AG10803 (cell line): ENCODE data around the gene CCR5AS.

ENCODE experiments used
- DNase-seq: peaks from one replicate; pipeline ENCODE4 v3.0.0; 2010; ENCODE audit warnings: low read depth
- H3K4me3 ChIP-seq: 2 replicates; pipeline ENCODE4 v1.5.1; 2011; ENCODE audit warnings: mild to moderate bottlenecking, low read length, control low read depth
- TF ChIP-seq, protein P1 (sequence below): conservative IDR thresholded peaks from 2 replicates; pipeline ENCODE4 v1.5.1; 2011; ENCODE audit warnings: mild to moderate bottlenecking, low read length, control low read depth, inconsistent platforms

CCR5AS gene

DNA sequence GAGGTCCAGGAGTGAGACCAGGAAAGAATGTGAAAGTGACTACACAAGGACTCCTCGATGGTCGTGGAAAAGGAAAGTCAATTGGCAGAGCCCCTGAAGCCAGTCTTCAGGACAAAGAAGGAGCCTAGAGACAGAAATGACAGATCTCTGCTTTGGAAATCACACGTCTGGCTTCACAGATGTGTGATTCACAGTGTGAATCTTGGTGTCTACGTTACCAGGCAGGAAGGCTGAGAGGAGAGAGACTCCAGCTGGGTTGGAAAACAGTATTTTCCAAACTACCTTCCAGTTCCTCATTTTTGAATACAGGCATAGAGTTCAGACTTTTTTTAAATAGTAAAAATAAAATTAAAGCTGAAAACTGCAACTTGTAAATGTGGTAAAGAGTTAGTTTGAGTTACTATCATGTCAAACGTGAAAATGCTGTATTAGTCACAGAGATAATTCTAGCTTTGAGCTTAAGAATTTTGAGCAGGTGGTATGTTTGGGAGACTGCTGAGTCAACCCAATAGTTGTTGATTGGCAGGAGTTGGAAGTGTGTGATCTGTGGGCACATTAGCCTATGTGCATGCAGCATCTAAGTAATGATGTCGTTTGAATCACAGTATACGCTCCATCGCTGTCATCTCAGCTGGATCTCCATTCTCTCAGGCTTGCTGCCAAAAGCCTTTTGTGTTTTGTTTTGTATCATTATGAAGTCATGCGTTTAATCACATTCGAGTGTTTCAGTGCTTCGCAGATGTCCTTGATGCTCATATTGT lies 47.0 kb downstream of the CCR5AS start:
- H3K4me3 ChIP-seq, result peak overlapping the region; percentile 12; the same call in 1 of the 2 replicates
- DNase-seq, result peak; percentile 17
- TF ChIP-seq, protein P1, sequence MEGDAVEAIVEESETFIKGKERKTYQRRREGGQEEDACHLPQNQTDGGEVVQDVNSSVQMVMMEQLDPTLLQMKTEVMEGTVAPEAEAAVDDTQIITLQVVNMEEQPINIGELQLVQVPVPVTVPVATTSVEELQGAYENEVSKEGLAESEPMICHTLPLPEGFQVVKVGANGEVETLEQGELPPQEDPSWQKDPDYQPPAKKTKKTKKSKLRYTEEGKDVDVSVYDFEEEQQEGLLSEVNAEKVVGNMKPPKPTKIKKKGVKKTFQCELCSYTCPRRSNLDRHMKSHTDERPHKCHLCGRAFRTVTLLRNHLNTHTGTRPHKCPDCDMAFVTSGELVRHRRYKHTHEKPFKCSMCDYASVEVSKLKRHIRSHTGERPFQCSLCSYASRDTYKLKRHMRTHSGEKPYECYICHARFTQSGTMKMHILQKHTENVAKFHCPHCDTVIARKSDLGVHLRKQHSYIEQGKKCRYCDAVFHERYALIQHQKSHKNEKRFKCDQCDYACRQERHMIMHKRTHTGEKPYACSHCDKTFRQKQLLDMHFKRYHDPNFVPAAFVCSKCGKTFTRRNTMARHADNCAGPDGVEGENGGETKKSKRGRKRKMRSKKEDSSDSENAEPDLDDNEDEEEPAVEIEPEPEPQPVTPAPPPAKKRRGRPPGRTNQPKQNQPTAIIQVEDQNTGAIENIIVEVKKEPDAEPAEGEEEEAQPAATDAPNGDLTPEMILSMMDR, result no peak

DNA sequence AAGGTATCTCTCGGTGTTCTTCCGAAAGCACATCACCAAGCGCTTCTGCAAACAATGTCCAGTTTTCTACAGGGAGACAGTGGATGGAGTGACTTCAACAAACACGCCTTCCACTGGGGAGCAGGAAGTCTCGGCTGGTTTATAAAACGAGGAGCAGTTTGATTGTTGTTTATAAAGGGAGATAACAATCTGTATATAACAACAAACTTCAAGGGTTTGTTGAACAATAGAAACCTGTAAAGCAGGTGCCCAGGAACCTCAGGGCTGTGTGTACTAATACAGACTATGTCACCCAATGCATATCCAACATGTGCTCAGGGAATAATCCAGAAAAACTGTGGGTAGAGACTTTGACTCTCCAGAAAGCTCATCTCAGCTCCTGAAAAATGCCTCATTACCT lies 48.4 kb downstream of the CCR5AS start:
- DNase-seq, result no peak
- H3K4me3 ChIP-seq, result no peak overlapping the region
- TF ChIP-seq, protein P1, result no peak

DNA sequence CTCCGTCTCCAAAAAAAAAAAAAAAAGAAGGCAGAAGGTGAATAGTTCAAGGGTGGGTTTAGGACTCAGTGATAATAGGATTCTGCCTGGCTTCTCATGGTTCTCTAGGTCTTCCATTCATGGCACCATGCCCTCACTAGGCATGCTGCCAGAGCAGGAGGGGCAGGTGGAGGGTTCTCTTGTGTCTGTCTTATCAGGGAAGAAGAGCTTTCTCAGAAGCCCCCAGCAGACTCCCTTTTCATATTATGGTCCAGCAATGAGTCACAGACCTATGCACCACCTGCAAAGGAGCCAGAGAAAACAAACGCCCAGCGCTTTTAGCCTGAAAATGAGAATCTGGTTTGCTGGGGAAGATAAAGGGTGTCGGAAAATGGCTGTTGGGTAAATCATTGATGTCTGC lies 50.0 kb downstream of the CCR5AS start:
- TF ChIP-seq, protein P1, result no peak
- DNase-seq, result no peak
- no peak overlapping the region for H3K4me3 ChIP-seq

DNA sequence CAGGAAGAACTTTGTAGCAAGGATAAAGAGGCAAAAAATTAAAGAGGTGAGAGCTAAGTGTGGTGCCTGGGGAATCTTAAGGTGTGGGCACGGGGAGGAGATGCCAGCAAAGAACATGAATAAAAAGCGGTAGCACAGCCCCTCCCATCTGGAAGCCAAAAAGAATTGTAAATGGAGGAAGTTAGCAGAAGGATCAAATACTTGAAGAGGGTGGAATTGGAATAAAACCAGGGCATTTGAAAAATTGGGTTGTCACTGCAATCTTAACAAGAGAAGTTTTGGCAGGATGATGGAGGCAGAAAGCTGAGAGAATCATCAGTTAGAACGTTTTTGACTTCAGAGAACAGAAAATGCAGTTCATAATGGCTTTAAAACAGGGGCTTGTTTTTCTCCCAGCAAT lies 50.6 kb downstream of the CCR5AS start:
- DNase-seq, result no peak
- TF ChIP-seq, protein P1, result no peak
- H3K4me3 ChIP-seq, result no peak overlapping the region

DNA sequence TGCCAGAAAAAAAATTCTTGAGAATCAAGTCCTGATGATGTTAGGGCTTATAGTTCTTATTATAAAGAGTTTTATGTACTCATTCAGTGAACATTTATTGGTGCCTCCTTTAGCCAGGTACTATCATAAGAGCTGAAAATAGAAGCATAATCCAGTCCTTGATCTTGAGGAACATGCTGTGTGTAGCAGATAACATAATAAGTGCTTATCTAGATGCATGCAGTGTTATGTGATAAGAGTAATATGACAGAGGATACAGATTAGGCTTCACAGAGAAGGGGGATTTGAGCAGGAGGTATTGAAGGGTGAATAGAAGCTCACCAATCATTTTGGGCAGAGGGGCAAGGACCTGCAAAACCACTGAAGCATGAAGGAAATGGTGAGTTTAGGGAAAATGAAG lies 51.9 kb downstream of the CCR5AS start:
- TF ChIP-seq, protein P1, result no peak
- H3K4me3 ChIP-seq, result no peak overlapping the region
- DNase-seq, result no peak

DNA sequence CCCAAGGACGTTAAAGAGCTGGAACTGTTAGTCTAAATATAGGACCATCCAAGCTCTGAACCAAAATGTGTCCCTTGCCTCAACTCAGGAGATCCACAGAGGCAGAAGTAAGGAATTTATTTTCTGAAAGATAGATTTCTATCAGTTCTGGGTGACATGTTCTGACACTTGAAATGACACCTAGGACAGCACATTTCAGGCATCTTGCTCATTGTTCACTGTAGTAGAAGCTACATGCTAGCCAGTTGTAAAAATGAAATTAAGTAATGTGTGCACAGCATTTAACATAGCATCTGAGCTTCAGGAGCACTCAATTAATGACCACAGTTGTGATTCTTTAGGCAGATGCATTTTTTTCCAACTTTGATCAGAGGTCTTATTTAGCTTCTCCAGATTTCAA lies 52.4 kb downstream of the CCR5AS start:
- H3K4me3 ChIP-seq, result no peak overlapping the region
- TF ChIP-seq, protein P1, result no peak
- no peak for DNase-seq

DNA sequence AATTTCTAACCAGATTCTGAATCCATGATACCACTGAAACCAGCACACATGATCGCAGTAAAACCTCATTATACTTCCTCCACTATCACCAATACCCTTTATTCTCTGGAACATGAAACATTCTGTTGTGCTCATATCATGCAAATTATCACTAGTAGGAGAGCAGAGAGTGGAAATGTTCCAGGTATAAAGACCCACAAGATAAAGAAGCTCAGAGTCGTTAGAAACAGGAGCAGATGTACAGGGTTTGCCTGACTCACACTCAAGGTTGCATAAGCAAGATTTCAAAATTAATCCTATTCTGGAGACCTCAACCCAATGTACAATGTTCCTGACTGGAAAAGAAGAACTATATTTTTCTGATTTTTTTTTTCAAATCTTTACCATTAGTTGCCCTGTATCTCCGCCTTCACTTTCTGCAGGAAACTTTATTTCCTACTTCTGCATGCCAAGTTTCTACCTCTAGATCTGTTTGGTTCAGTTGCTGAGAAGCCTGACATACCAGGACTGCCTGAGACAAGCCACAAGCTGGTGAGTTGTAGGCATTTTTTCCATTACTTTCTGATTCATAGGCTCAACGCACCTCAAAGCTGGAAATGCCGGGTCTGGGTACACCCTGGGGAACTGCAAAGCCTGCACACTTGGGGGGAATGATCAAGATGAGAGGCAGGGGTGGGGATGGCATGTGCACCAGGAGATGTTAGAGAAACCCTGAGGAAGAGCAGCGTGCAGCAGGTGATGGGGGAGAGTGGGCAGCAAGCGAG lies 53.0 kb downstream of the CCR5AS start, which contains the start of gene CCR2:
Gene CCR2 (plus strand): TSS at position 465 of the 764 bp plus-strand sequence. CDS start 3,417 bp downstream, outside the sequence.
- H3K4me3 ChIP-seq, result no peak within 1 kb of the TSS
- TF ChIP-seq, protein P1, result no peak

More for the DNA sequence above, 53.0 kb downstream of the CCR5AS start, which contains the start of gene CCR2:
- no peak for DNase-seq
